Esophagus muscularis mucosa (tissue), 4 donors: Measurements from ENCODE around the gene SERPINA1. TPM values are rescaled to one million over a fixed set of nuclear protein-coding genes. Genes with fewer than 3 reads are reported as not detected.

Experiments used
- DNase-seq: peaks from one replicate; pipeline ENCODE4 v3.0.0-alpha.2; 2017; ENCODE audit errors: extremely low spot score
- H3K27ac ChIP-seq, 4 donors: fragments of 200-600 bp; sonication (generic); replicated peaks in 1 of 4; 1 replicate in 3 of 4; 2 replicates in 1 of 4; pipeline ENCODE4 v1.5.1; 2016 to 2019; ENCODE audit warnings: mild to moderate bottlenecking in 1 of 4
- H3K27me3 ChIP-seq, 4 donors: fragments of 200-600 bp; sonication (generic); one replicate each; pipeline versions ENCODE4 v1.5.1 to v1.6.0; 2016 to 2019
- H3K36me3 ChIP-seq, 4 donors: fragments of 200-600 bp; sonication (generic); one replicate each; pipeline ENCODE4 v1.5.1; 2016 to 2019
- H3K4me1 ChIP-seq, 4 donors: fragments of 200-600 bp; sonication (generic); one replicate each; pipeline ENCODE4 v1.5.1; 2016 to 2019
- H3K4me3 ChIP-seq, 4 donors: fragments of 200-600 bp; sonication (generic); 1 replicate in 2 of 4; 2 replicates in 2 of 4; pipeline ENCODE4 v1.5.1; 2016 to 2019; ENCODE audit warnings: mild to moderate bottlenecking in 4 of 4, moderate library complexity in 1 of 4
- H3K9me3 ChIP-seq, 4 donors: fragments of 200-600 bp; sonication (generic); 1 replicate in 3 of 4; 2 replicates in 1 of 4; pipeline ENCODE4 v1.5.1; 2016 to 2019
- EP300 ChIP-seq: sonication (generic); formaldehyde crosslinking; IDR thresholded peaks from one replicate; pipeline ENCODE4 v1.6.1; 2017; ENCODE audit warnings: antibody characterized with exemption
- POLR2A ChIP-seq: fragments of 450-650 bp; IDR thresholded peaks from one replicate; pipeline ENCODE4 v1.6.1; 2017; ENCODE audit warnings: antibody characterized with exemption, moderate library complexity, mild to moderate bottlenecking, low read depth
- POLR2AphosphoS5 ChIP-seq, 2 donors: sonication (generic); formaldehyde crosslinking; IDR thresholded peaks; one replicate each; pipeline ENCODE4 v1.6.1; 2017; ENCODE audit warnings: antibody characterized with exemption in 2 of 2
- WGBS: methylation state at CpG from one replicate; pipeline ENCODE4 v1.1.5; 2018; 5-methylcytosine and 5-hydroxymethylcytosine counted together
- intact Hi-C: fragments of 100-400 bp; cut with DNase I; formaldehyde crosslinking; loops from one replicate; pipeline ENCODE4 v1.15.1; 2023
- total RNA-seq, 4 donors: library from RNA; depleted of rRNA; stranded (reverse); fragments of >200 nt; gene quantifications; one replicate each; pipeline versions ENCODE4 v1.1.0 to v1.2.1, GENCODE V29; 2016
- TF ChIP-seq, protein P1 (sequence below), 3 experiments: fragments of 200-600 bp in 2 of 3; fragments of 450-650 bp in 1 of 3; sonication (generic) in 2 of 3; IDR thresholded peaks; one replicate each; pipeline ENCODE4 v1.5.1; 2017 to 2019; ENCODE audit warnings: antibody characterized with exemption in 3 of 3, mild to moderate bottlenecking in 2 of 3, moderate library complexity in 1 of 3

SERPINA1 gene
- total RNA-seq, 4 donors from 2014 or later, result 1.7 to 20.2 (median 2.2) TPM

- WGBS, result 87% methylated on average over 8 of the region's 8 CpGs
- DNase-seq, result peak; percentile 57
- Histone ChIP-seq H3K9me3 (no peaks in the 10 kb centered on the region), H3K27me3 (no peaks in the 10 kb centered on the region), H3K36me3 (no peaks in the 10 kb centered on the region), H3K4me3 (no peak overlapping the region), H3K4me1 (peaks cover 11 to 17% (median 17%) of the 10 kb centered on the region in 4 donors), H3K27ac (no peak overlapping the region)
- intact Hi-C loops, result no loop called here
- TF ChIP-seq POLR2A (no peak), EP300 (no peak), POLR2AphosphoS5 (IDR thresholded peaks at IDR 0.05) (no peak)
- TF ChIP-seq, protein P1, sequence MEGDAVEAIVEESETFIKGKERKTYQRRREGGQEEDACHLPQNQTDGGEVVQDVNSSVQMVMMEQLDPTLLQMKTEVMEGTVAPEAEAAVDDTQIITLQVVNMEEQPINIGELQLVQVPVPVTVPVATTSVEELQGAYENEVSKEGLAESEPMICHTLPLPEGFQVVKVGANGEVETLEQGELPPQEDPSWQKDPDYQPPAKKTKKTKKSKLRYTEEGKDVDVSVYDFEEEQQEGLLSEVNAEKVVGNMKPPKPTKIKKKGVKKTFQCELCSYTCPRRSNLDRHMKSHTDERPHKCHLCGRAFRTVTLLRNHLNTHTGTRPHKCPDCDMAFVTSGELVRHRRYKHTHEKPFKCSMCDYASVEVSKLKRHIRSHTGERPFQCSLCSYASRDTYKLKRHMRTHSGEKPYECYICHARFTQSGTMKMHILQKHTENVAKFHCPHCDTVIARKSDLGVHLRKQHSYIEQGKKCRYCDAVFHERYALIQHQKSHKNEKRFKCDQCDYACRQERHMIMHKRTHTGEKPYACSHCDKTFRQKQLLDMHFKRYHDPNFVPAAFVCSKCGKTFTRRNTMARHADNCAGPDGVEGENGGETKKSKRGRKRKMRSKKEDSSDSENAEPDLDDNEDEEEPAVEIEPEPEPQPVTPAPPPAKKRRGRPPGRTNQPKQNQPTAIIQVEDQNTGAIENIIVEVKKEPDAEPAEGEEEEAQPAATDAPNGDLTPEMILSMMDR (IDR thresholded peaks at IDR 0.05), result no peak
Observed at GRCh38 chr14:94343238-94344005, 45.0 kb downstream of the SERPINA1 start.

GRCh38 chr14:94342334-94342934, 46.0 kb downstream of the SERPINA1 start:
- no peaks in the 10 kb centered on the region for H3K27me3 ChIP-seq
- 27% methylated on average over 2 of the region's 2 CpGs for whole genome bisulfite sequencing
- no peak for TF ChIP-seq EP300
- TF ChIP-seq POLR2AphosphoS5 (IDR thresholded peaks at IDR 0.05), result peak; percentile 54 to 71
- no peak for TF ChIP-seq POLR2A
- H3K9me3 ChIP-seq, result no peaks in the 10 kb centered on the region
- intact Hi-C loops, result no loop called here
- no peak overlapping the region for H3K4me3 ChIP-seq
- peak overlapping the region in 1 of 4 donors; percentile 21 for H3K27ac ChIP-seq
- peak; percentile 97 for DNase-seq
- peaks cover 11 to 17% (median 17%) of the 10 kb centered on the region in 4 donors for H3K4me1 ChIP-seq
- H3K36me3 ChIP-seq, result no peaks in the 10 kb centered on the region

DNA sequence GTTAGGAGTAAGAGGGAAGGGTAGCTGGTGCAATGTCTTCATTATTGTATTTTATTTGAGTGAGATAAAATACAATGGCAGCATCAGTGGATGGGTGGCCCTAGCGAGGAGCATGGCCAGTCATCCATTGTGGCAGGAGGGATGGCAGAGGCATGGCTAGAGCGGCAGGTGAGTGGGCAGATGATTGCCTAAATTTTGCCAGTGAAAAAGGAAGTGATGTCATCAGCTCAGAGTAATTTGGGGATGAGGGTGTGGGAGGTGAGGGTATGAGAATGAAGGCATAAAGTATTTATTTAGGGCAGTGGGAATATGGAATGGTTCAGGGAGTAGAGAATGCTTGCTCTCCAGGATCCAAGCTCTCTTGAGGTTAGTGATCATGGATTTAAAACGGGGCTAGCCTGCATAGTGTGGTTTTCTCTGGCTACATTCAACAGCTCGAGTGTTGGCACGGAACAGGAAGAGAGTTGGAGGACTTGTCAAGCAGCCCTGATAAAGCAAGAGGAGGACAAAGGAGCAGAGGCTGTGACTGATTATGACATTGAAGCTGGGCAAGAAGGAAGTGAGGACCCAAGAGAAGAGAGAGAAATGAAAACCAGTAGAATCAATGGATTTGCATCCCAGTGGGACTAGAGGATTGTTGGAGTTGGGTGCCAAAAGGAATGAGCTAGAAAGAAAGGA, 46.6 kb downstream of the SERPINA1 start:
- Histone ChIP-seq H3K9me3 (no peaks in the 10 kb centered on the region), H3K27me3 (no peaks in the 10 kb centered on the region), H3K36me3 (no peaks in the 10 kb centered on the region), H3K4me3 (no peak overlapping the region), H3K27ac (peak overlapping the region in 1 of 4 donors; percentile 21), H3K4me1 (peaks cover 11 to 17% (median 17%) of the 10 kb centered on the region in 4 donors)
- 50% methylated on average over 5 of the region's 5 CpGs for WGBS
- intact Hi-C loops, result no loop called here
- TF ChIP-seq, protein P1 (IDR thresholded peaks at IDR 0.05), result no peak
- TF ChIP-seq POLR2AphosphoS5 (IDR thresholded peaks at IDR 0.05) (no peak), POLR2A (no peak), EP300 (no peak)
- DNase-seq, result no peak

GRCh38 chr14:94340533-94340932, 47.9 kb downstream of the SERPINA1 start:
- Histone ChIP-seq H3K9me3 (no peaks in the 10 kb centered on the region), H3K4me3 (no peak overlapping the region), H3K27me3 (no peaks in the 10 kb centered on the region), H3K4me1 (peaks cover 11 to 17% (median 17%) of the 10 kb centered on the region in 4 donors), H3K36me3 (no peaks in the 10 kb centered on the region), H3K27ac (no peak overlapping the region)
- intact Hi-C loops, result no loop called here
- TF ChIP-seq, protein P1 (IDR thresholded peaks at IDR 0.05), result no peak
- TF ChIP-seq EP300, result no peak
- no peak for TF ChIP-seq POLR2A
- TF ChIP-seq POLR2AphosphoS5 (IDR thresholded peaks at IDR 0.05), result no peak
- no peak for DNase-seq

- 79% methylated on average over 2 of the region's 2 CpGs for WGBS
Observed at GRCh38 chr14:94338023-94338422, 50.4 kb downstream of the SERPINA1 start.

More at GRCh38 chr14:94338023-94338422, 50.4 kb downstream of the SERPINA1 start:
- Histone ChIP-seq H3K4me3 (no peak overlapping the region), H3K36me3 (no peaks in the 10 kb centered on the region), H3K27ac (no peak overlapping the region), H3K9me3 (no peaks in the 10 kb centered on the region), H3K27me3 (no peaks in the 10 kb centered on the region), H3K4me1 (peaks cover 11 to 17% (median 16%) of the 10 kb centered on the region in 4 donors)
- TF ChIP-seq POLR2A (no peak), EP300 (no peak), POLR2AphosphoS5 (IDR thresholded peaks at IDR 0.05) (no peak)
- TF ChIP-seq, protein P1 (IDR thresholded peaks at IDR 0.05), result no peak
- DNase-seq, result no peak
- intact Hi-C loops, result no loop called here
